ENCODE measurements around the gene SHC2. TPM values are rescaled to one million over a fixed set of nuclear protein-coding genes. Genes with fewer than 3 reads are reported as not detected.

SHC2 gene
- total RNA-seq (under 1 TPM; 0.36 to 0.42 TPM), total RNA-seq (0 to 4.7 (median 0.24) reads per million in 172 experiments)
- not detected for polyA plus RNA-seq (2013, experiment 1 of 2)
- 0.75 TPM for polyA plus RNA-seq (2013, experiment 2 of 2)

- ATAC-seq (ENCODE audit: poor library complexity), result no peak
- CTCF ChIA-PET, result no interaction called here
- H3K27me3 Mint-ChIP-seq, result peaks cover 27% of the 10 kb centered on the region
- no peak for DNase-seq
- peaks cover 0 to 28% of the 10 kb centered on the region in 2 experiments for H3K9me3 ChIP-seq (ENCODE audit: control insufficient read depth in 1 of 2, insufficient read depth in 1 of 2, low read length in 2 of 2)
- peak within 1 kb of the TSS; percentile 84 for H3K4me3 Mint-ChIP-seq
- TF ChIP-seq CTCF (IDR thresholded peaks at IDR 0.05), result no peak
- H3K27ac Mint-ChIP-seq, result no peak within 1 kb of the TSS
- H3K27me3 ChIP-seq (ENCODE audit: control insufficient read depth in 1 of 2, insufficient read depth in 2 of 2, low read length in 2 of 2), result peaks cover 28 to 33% of the 10 kb centered on the region in 2 experiments
- H3K4me1 ChIP-seq (ENCODE audit: insufficient read depth, low read length), result peaks cover 19% of the 10 kb centered on the region
- intact Hi-C loops (cut with DNase I, micrococcal nuclease), result no loop called here
- POLR2A ChIA-PET, result no interaction called here
- no peaks in the 10 kb centered on the region for H3K36me3 Mint-ChIP-seq (ENCODE audit: low read depth)
- no peak within 1 kb of the TSS for H3K4me3 ChIP-seq (ENCODE audit: low read length)
- peaks cover 10% of the 10 kb centered on the region for H3K4me1 Mint-ChIP-seq (ENCODE audit: low read depth)
- no peaks in the 10 kb centered on the region for H3K36me3 ChIP-seq (ENCODE audit: insufficient read depth, low read length)
- H3K27ac ChIP-seq (ENCODE audit: low read depth in 1 of 2, low read length in 2 of 2), result no peak within 1 kb of the TSS
- no peaks in the 10 kb centered on the region for H3K9me3 Mint-ChIP-seq
Measured at GRCh38 chr19:460877-461720, at the start of gene SHC2. Gene SHC2 (minus strand): TSS chr19:461033. CDS start chr19:460996, 37 bp downstream.

DNA sequence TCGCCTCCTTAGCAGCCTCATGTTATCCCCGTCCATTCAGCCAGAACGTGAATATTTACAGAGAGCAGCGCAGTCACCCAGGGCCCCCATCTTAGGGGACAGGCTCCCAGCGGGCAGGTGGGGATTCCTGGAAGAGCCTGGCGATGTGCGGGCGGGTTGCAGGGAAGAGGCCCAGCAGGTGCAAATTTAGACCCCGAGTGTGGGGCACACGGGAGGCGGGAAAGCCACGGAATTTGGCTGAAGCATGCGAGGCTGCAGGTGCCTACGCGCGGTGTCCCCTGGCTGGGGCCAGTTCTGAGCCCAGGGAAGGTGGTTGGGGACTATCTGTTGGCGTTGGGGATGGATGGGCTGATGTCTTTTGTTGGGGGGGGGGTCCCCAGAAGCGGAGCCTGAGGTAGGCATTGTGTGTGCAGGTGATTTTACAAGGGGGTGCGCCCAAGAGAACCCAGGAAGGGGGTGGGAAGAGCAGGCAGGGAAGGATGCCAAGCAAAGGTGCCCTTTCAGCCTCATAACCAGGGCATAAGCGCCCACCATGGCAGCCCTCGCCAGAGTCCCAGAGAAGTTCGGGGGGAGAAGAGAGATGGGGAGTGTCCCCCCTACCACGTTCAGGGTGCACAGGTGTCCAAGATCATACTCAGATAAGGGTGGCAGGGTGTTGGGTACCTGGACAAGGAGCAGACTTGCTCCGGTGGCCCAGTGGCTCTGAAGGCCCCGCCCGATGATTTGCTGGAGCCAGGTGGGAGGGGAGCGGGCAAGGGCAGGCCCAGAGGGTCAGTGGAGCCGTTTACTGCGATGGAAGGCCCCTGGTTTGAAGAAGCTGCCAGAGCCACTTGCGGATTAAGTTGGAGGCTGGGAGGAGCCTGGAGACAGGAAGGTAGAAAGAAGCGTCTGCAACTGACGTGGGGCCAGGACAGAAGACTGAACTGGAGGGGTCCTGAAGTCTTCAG is 47.6 kb upstream of the SHC2 start:
- DNase-seq (peak in 1 of 14 experiments; percentile 49), ATAC-seq (ENCODE audit: poor library complexity) (no peak)
- Histone ChIP-seq H3K36me3 (ENCODE audit: insufficient read depth, low read length) (peaks cover 9% of the 10 kb centered on the region), H3K4me3 (ENCODE audit: low read length) (peak overlapping the region; percentile 91), H3K4me1 (ENCODE audit: insufficient read depth, low read length) (peaks cover 74% of the 10 kb centered on the region), H3K27ac (ENCODE audit: low read depth in 1 of 2, low read length in 2 of 2) (peak overlapping the region; percentile 60 to 88), H3K27me3 (ENCODE audit: control insufficient read depth in 1 of 2, insufficient read depth in 2 of 2, low read length in 2 of 2) (no peaks in the 10 kb centered on the region), H3K9me3 (ENCODE audit: control insufficient read depth in 1 of 2, insufficient read depth in 1 of 2, low read length in 2 of 2) (peaks cover 0 to 6% of the 10 kb centered on the region in 2 experiments)
- Mint-ChIP-seq H3K4me1 (ENCODE audit: low read depth) (peaks cover 43% of the 10 kb centered on the region), H3K4me3 (peak overlapping the region; percentile 98), H3K9me3 (no peaks in the 10 kb centered on the region), H3K27ac (peak overlapping the region; percentile 94), H3K27me3 (no peaks in the 10 kb centered on the region), H3K36me3 (ENCODE audit: low read depth) (peaks cover 17% of the 10 kb centered on the region)
- intact Hi-C loops (cut with DNase I, micrococcal nuclease), result loop anchor here in 1 of 2 experiments (5.0 to 10.0 kb wide), 4 partner anchors 64 to 289 kb away; partner anchors contain the start of genes BSG, MIER2, PLPP2 and PTBP1
- TF ChIP-seq CTCF (IDR thresholded peaks at IDR 0.05), result no peak
- POLR2A ChIA-PET, result interaction anchor here (3.7 kb wide), 1 partner anchor 12 kb away, joined by 35 read pairs; no protein-coding TSS in a partner anchor
- CTCF ChIA-PET, result no interaction called here

Measured in CD4-positive, alpha-beta T cell (primary cell).